CD8-positive, alpha-beta memory T cell (primary cell): ENCODE data around the gene HPX. TPM values are rescaled to one million over a fixed set of nuclear protein-coding genes. Genes with fewer than 3 reads are reported as not detected.
"Not testable (repeated sequence)": the region's sequence is repeated elsewhere in the genome, so short reads cannot be mapped to it uniquely, and the experiment has no call there.

Experiments used
- CTCF ChIA-PET: fragments of 350-600 bp; sonication (Branson Sonifier 250); formaldehyde crosslinking; loops from one replicate; lab custom pipeline; 2021; ENCODE audit warnings: antibody characterized with exemption; lab: Charles Lee
- POLR2A ChIA-PET: fragments of 350-600 bp; sonication (Branson Sonifier 250); formaldehyde crosslinking; loops from one replicate; lab custom pipeline; 2021; ENCODE audit warnings: antibody characterized with exemption; lab: Charles Lee
- DNase-seq, 5 donors: peaks; one replicate each; pipeline versions ENCODE4 v3.0.0 to v3.0.0-alpha.2; 2020 to 2022; ENCODE audit warnings: mixed read lengths in 1 of 5
- H3K27ac ChIP-seq: one replicate; pipeline ENCODE4 v1.7.0; 2013; ENCODE audit warnings: low read depth, mild to moderate bottlenecking, low read length, moderate library complexity
- H3K27me3 ChIP-seq: 2 replicates; pipeline ENCODE4 v1.7.0; 2013; ENCODE audit warnings: low read length, mild to moderate bottlenecking; ENCODE audit not compliant: insufficient read depth, poor library complexity, severe bottlenecking
- H3K36me3 ChIP-seq: 2 replicates; pipeline ENCODE4 v1.7.0; 2013; ENCODE audit warnings: mild to moderate bottlenecking, low read length, moderate library complexity; ENCODE audit not compliant: insufficient read depth
- H3K4me1 ChIP-seq: 2 replicates; pipeline ENCODE4 v1.7.0; 2013; ENCODE audit warnings: mild to moderate bottlenecking, low read length, moderate library complexity; ENCODE audit not compliant: insufficient read depth
- H3K4me3 ChIP-seq: 2 replicates; pipeline ENCODE4 v1.7.0; 2013; ENCODE audit warnings: mild to moderate bottlenecking, low read length
- H3K9me3 ChIP-seq: 2 replicates; pipeline ENCODE4 v1.7.0; 2013; ENCODE audit warnings: mild to moderate bottlenecking, low read length
- H3K27ac Mint-ChIP-seq, 8 donors: one replicate each; pipeline ENCODE4 v1.8.0; 2020 to 2021; ENCODE audit warnings: mixed read lengths in 8 of 8, mild to moderate bottlenecking in 6 of 8, inconsistent platforms in 3 of 8, moderate library complexity in 3 of 8
- H3K27me3 Mint-ChIP-seq, 2 donors: one replicate each; pipeline ENCODE4 v1.8.0; 2020 to 2021; ENCODE audit warnings: mixed read lengths in 2 of 2, mild to moderate bottlenecking in 1 of 2, moderate library complexity in 1 of 2
- H3K36me3 Mint-ChIP-seq, 3 donors: one replicate each; pipeline ENCODE4 v1.8.0; 2020 to 2021; ENCODE audit warnings: mixed read lengths in 3 of 3, inconsistent platforms in 1 of 3, mild to moderate bottlenecking in 1 of 3
- H3K4me1 Mint-ChIP-seq, 3 donors: one replicate each; pipeline ENCODE4 v1.8.0; 2020 to 2021; ENCODE audit warnings: mixed read lengths in 3 of 3, inconsistent platforms in 1 of 3, mild to moderate bottlenecking in 1 of 3
- H3K4me3 Mint-ChIP-seq, 7 donors: one replicate each; pipeline ENCODE4 v1.8.0; 2020 to 2021; ENCODE audit warnings: mixed read lengths in 7 of 7, mild to moderate bottlenecking in 6 of 7, moderate library complexity in 4 of 7, inconsistent platforms in 2 of 7
- H3K9me3 Mint-ChIP-seq, 5 donors: one replicate each; pipeline ENCODE4 v1.8.0; 2020 to 2022; ENCODE audit warnings: mixed read lengths in 5 of 5, mild to moderate bottlenecking in 3 of 5, moderate library complexity in 2 of 5, inconsistent platforms in 1 of 5
- polyA plus RNA-seq: library from polyadenylated mRNA; unstranded; fragments of 300-500 nt; fragmentation: Illumina TruSeq; gene quantifications from one replicate; pipeline ENCODE4 v1.2.3, GENCODE V29; 2021
- total RNA-seq, 2 experiments: library from RNA; stranded (reverse); gene quantifications; one replicate each; pipeline ENCODE4 v1.2.3, GENCODE V29; 2021

The HPX gene
- total and polyA plus RNA-seq, 3 experiments from 2014 or later = 0.27 TPM; not detected in 2

- Histone ChIP-seq H3K36me3 (peaks cover 8% of the 10 kb centered on the region), H3K9me3 (no peaks in the 10 kb centered on the region), H3K4me3 (no peak overlapping the region), H3K27ac (no peak overlapping the region), H3K27me3 (no peaks in the 10 kb centered on the region), H3K4me1 (peaks cover 58% of the 10 kb centered on the region)
- H3K27me3 Mint-ChIP-seq = peaks cover 0 to 4% of the 10 kb centered on the region in 2 donors
- peaks cover 14 to 86% (median 23%) of the 10 kb centered on the region in 3 donors for H3K36me3 Mint-ChIP-seq
- DNase-seq = no peak
- CTCF ChIA-PET = interaction anchor here (8.2 kb wide), 1 partner anchor 18 kb away, joined by 100 read pairs; no protein-coding TSS in a partner anchor
- peaks cover 50 to 87% (median 71%) of the 10 kb centered on the region in 3 donors for H3K4me1 Mint-ChIP-seq
- no peak overlapping the region for H3K4me3 Mint-ChIP-seq
- POLR2A ChIA-PET = no interaction called here
- H3K27ac Mint-ChIP-seq = peak overlapping the region in 4 of 8 donors; percentile 12 to 63 (median 22)
- H3K9me3 Mint-ChIP-seq = peaks cover 0 to 2% (median 0%) of the 10 kb centered on the region in 5 donors
These were observed 43.2 kb downstream of the HPX start for GRCh38 chr11:6397636-6398035.

- Mint-ChIP-seq H3K4me1 (peaks cover 46 to 85% (median 69%) of the 10 kb centered on the region in 3 donors), H3K27me3 (peaks cover 0 to 2% of the 10 kb centered on the region in 2 donors), H3K9me3 (no peaks in the 10 kb centered on the region), H3K4me3 (no peak overlapping the region), H3K36me3 (peaks cover 16 to 84% (median 23%) of the 10 kb centered on the region in 3 donors), H3K27ac (peak overlapping the region in 4 of 8 donors; percentile 12 to 73 (median 56))
- Histone ChIP-seq H3K4me1 (peaks cover 57% of the 10 kb centered on the region), H3K27me3 (no peaks in the 10 kb centered on the region), H3K9me3 (no peaks in the 10 kb centered on the region), H3K4me3 (no peak overlapping the region), H3K27ac (no peak overlapping the region), H3K36me3 (peaks cover 8% of the 10 kb centered on the region)
- DNase-seq = no peak
- CTCF ChIA-PET = no interaction called here
- POLR2A ChIA-PET = no interaction called here
These were observed 43.6 kb downstream of the HPX start for GRCh38 chr11:6397156-6397555.

GRCh38 chr11:6395470-6396060, 45.2 kb downstream of the HPX start:
- no peak overlapping the region for H3K4me3 Mint-ChIP-seq
- H3K4me1 ChIP-seq = peaks cover 56% of the 10 kb centered on the region
- peak overlapping the region in 3 of 8 donors; percentile 28 to 74 (median 70) for H3K27ac Mint-ChIP-seq
- no peak for DNase-seq
- peaks cover 2% of the 10 kb centered on the region for H3K36me3 ChIP-seq
- H3K27ac ChIP-seq = no peak overlapping the region
- peaks cover 0 to 2% of the 10 kb centered on the region in 2 donors for H3K27me3 Mint-ChIP-seq
- H3K9me3 ChIP-seq = no peaks in the 10 kb centered on the region
- POLR2A ChIA-PET = interaction anchor here (0.7 kb wide), 1 partner anchor 89 kb away, joined by 3 read pairs; no protein-coding TSS in a partner anchor
- CTCF ChIA-PET = interaction anchor here (1.2 to 2.1 kb wide), 3 partner anchors 7 to 47 kb away, joined by 4 read pairs; no protein-coding TSS in a partner anchor
- peaks cover 46 to 85% (median 68%) of the 10 kb centered on the region in 3 donors for H3K4me1 Mint-ChIP-seq
- no peaks in the 10 kb centered on the region for H3K9me3 Mint-ChIP-seq
- H3K36me3 Mint-ChIP-seq = peaks cover 16 to 87% (median 23%) of the 10 kb centered on the region in 3 donors
- no peak overlapping the region for H3K4me3 ChIP-seq
- no peaks in the 10 kb centered on the region for H3K27me3 ChIP-seq

- H3K4me1 ChIP-seq = peaks cover 52% of the 10 kb centered on the region
- no peaks in the 10 kb centered on the region for H3K36me3 ChIP-seq
- H3K27ac ChIP-seq = no peak overlapping the region
- ChIA-PET POLR2A (interaction anchor here (0.6 to 1.6 kb wide), 2 partner anchors 8 to 26 kb away, joined by 3 to 7 read pairs; no protein-coding TSS in a partner anchor), CTCF (interaction anchor here (1.2 to 5.4 kb wide), 4 partner anchors 9 to 49 kb away, joined by 3 to 29 read pairs (median 4); partner anchors contain the start of gene APBB1)
- H3K4me3 Mint-ChIP-seq = peak overlapping the region in 2 of 7 donors; percentile 15 to 82
- no peak overlapping the region for H3K4me3 ChIP-seq
- H3K27ac Mint-ChIP-seq = peak overlapping the region in 6 of 8 donors; percentile 29 to 89 (median 61)
- no peaks in the 10 kb centered on the region for H3K9me3 Mint-ChIP-seq
- no peaks in the 10 kb centered on the region for H3K27me3 ChIP-seq
- DNase-seq = no peak
- no peaks in the 10 kb centered on the region for H3K9me3 ChIP-seq
- peaks cover 0 to under 1% of the 10 kb centered on the region in 2 donors for H3K27me3 Mint-ChIP-seq
- H3K36me3 Mint-ChIP-seq = peaks cover 8 to 80% (median 18%) of the 10 kb centered on the region in 3 donors
- peaks cover 47 to 86% (median 67%) of the 10 kb centered on the region in 3 donors for H3K4me1 Mint-ChIP-seq
These were observed 46.7 kb downstream of the HPX start for GRCh38 chr11:6393989-6394670.

GRCh38 chr11:6392251-6392650, 48.5 kb downstream of the HPX start:
- Mint-ChIP-seq H3K27ac (peak overlapping the region in 7 of 8 donors; percentile 38 to 89 (median 81)), H3K4me3 (peak overlapping the region in 6 of 7 donors; percentile 66 to 96 (median 92)), H3K4me1 (peaks cover 47 to 74% (median 56%) of the 10 kb centered on the region in 3 donors), H3K36me3 (peaks cover 4 to 61% (median 6%) of the 10 kb centered on the region in 3 donors)
- not testable (repeated sequence) for H3K27ac ChIP-seq, H3K27me3 ChIP-seq, DNase-seq, H3K4me3 ChIP-seq, H3K9me3 ChIP-seq, H3K9me3 Mint-ChIP-seq, H3K36me3 ChIP-seq, H3K27me3 Mint-ChIP-seq
- CTCF ChIA-PET = interaction anchor here (0.6 to 7.1 kb wide), 6 partner anchors 10 to 81 kb away, joined by 3 to 51 read pairs (median 5); partner anchors contain the start of genes APBB1 and TRIM3
- H3K4me1 ChIP-seq = peaks cover 48% of the 10 kb centered on the region
- POLR2A ChIA-PET = interaction anchor here (0.7 kb wide), 1 partner anchor 180 kb away, joined by 4 read pairs; no protein-coding TSS in a partner anchor

- Histone ChIP-seq H3K27ac (no peak overlapping the region), H3K27me3 (no peaks in the 10 kb centered on the region), H3K4me3 (peak overlapping the region; percentile 64), H3K4me1 (peaks cover 48% of the 10 kb centered on the region), H3K9me3 (no peaks in the 10 kb centered on the region), H3K36me3 (no peaks in the 10 kb centered on the region)
- POLR2A ChIA-PET = interaction anchor here (1.5 to 2.8 kb wide), 4 partner anchors 7 to 27 kb away, joined by 3 to 56 read pairs (median 21); partner anchors contain the start of gene APBB1
- Mint-ChIP-seq H3K4me1 (peaks cover 47 to 68% (median 51%) of the 10 kb centered on the region in 3 donors), H3K27me3 (no peaks in the 10 kb centered on the region), H3K27ac (peak overlapping the region; percentile 89 to 99 (median 97)), H3K4me3 (peak overlapping the region; percentile 85 to 96 (median 93)), H3K9me3 (no peaks in the 10 kb centered on the region), H3K36me3 (peaks cover 4 to 55% (median 6%) of the 10 kb centered on the region in 3 donors)
- CTCF ChIA-PET = interaction anchor here (0.6 to 7.1 kb wide), 9 partner anchors 9 to 94 kb away, joined by 3 to 51 read pairs (median 7); partner anchors contain the start of genes APBB1 and TRIM3
- DNase-seq = no peak
These were observed 49.2 kb downstream of the HPX start for GRCh38 chr11:6391537-6392134.

- H3K4me3 Mint-ChIP-seq = peak overlapping the region; percentile 85 to 96 (median 93)
- Histone ChIP-seq H3K36me3 (no peaks in the 10 kb centered on the region), H3K4me3 (peak overlapping the region; percentile 64), H3K9me3 (no peaks in the 10 kb centered on the region), H3K27me3 (no peaks in the 10 kb centered on the region), H3K4me1 (peaks cover 48% of the 10 kb centered on the region), H3K27ac (peak overlapping the region; percentile 71)
- H3K9me3 Mint-ChIP-seq = no peaks in the 10 kb centered on the region
- peaks cover 4 to 48% (median 4%) of the 10 kb centered on the region in 3 donors for H3K36me3 Mint-ChIP-seq
- ChIA-PET POLR2A (interaction anchor here (0.8 to 2.8 kb wide), 11 partner anchors 8 to 292 kb away, joined by 3 to 56 read pairs (median 7); partner anchors contain the start of genes APBB1, ARFIP2, MRPL17 and TAF10), CTCF (interaction anchor here (1.2 to 7.1 kb wide), 10 partner anchors 9 to 94 kb away, joined by 3 to 51 read pairs (median 6); partner anchors contain the start of genes APBB1 and TRIM3)
- peak in 2 of 5 donors; percentile 15 to 54 for DNase-seq
- H3K4me1 Mint-ChIP-seq = peaks cover 44 to 60% (median 44%) of the 10 kb centered on the region in 3 donors
- no peaks in the 10 kb centered on the region for H3K27me3 Mint-ChIP-seq
- peak overlapping the region; percentile 89 to 99 (median 97) for H3K27ac Mint-ChIP-seq
These were observed 49.9 kb downstream of the HPX start for GRCh38 chr11:6390718-6391469.
